Measurements from ENCODE around the gene EIF5B.
"Not testable (repeated sequence)": the region's sequence is repeated elsewhere in the genome, so short reads cannot be mapped to it uniquely, and the experiment has no call there.

The EIF5B gene

DNA sequence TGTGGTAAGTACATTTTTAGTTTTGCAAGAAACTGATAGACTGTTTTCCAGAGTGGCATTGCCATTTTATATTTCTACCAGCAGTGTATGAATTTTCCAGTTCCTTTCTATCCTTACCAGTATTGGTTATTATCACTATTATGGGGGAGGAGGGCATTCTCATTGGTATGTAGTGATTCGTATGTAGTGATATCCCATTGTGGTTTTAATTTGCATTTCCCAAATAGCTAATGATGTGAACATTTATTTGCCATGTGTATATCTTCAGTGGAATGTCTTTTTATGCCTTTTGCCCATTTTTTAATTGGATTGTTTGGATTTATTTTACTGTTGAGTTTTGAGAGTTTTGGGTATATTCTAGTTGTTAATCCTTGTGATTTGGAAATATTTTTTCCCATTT is 16.9 kb downstream of the EIF5B start:
- TF ChIP-seq CTCF (IDR thresholded peaks at IDR 0.05; ENCODE audit: extremely low read depth, missing control alignments) = no peak

GRCh38 chr2:99354825-99355224 is 17.6 kb downstream of the EIF5B start:
- DNase-seq (ENCODE audit: low spot score) = not testable (repeated sequence)

More for the DNA sequence above, 16.9 kb downstream of the EIF5B start:
- no peak for DNase-seq (ENCODE audit: low spot score)

DNA sequence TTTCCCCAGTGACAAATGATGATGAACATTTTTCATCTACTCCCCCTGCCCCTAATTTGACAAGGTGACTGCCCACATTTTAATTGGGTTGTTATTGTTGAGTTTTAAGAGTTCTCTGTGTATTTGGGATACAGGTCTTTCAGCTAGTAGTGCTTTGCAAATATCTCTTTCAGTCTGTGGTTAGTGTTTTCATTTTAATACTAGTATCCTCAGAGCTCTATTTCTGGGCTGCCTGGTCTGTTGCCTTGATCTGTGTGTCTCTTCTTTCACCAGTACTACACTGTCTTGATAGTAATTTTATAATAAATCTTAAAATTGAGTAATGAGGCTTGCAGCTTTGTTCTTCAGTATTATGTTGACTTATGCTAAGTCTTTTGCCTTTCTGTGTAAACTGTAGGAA is 19.7 kb downstream of the EIF5B start:
- DNase-seq (ENCODE audit: low spot score) = no peak
- no peak for TF ChIP-seq CTCF (IDR thresholded peaks at IDR 0.05; ENCODE audit: extremely low read depth, missing control alignments)

DNA sequence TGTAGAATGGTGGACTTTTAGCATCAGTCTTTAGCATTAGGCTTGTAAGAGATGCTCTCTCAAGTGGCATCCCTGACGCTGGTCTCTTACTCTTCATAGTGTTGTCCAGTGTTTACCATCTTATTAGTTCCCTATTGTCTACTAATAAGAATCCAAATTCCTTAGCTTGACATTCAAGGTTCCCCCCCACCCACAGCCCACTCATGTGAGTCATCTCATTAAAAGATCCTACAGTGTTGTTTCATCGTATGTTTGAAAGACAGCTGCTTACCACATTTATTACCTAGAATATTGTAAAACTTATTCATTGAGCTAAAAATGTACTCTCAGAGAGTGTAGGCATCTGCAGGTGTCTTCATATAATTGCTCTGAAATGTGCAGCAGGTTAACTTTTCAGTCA is 28.5 kb downstream of the EIF5B start:
- TF ChIP-seq CTCF (IDR thresholded peaks at IDR 0.05; ENCODE audit: extremely low read depth, missing control alignments) = no peak
- no peak for DNase-seq (ENCODE audit: low spot score)

DNA sequence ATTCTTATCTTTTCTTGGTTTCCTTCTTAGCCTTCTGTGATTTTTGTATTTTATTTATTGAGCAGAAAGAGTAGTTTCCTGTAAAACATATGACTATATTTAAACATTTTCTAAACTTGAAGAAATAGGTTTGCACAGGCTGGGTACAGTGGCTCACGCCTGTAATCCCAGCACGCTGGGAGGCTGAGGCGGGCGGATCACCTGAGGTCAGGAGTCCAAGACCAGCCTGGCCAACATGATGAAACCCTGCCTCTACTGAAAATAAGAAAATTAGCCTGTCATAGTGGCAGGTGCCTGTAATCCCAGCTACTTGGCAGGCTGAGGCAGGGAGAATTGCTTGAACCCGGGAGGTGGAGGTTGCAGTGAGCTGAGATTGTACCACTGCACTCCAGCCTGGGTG is 31.7 kb downstream of the EIF5B start:
- DNase-seq (ENCODE audit: low spot score) = not testable (repeated sequence)

- TF ChIP-seq CTCF (IDR thresholded peaks at IDR 0.05; ENCODE audit: extremely low read depth, missing control alignments) = no peak
- no peak for DNase-seq (ENCODE audit: low spot score)
Measured at GRCh38 chr2:99373144-99373543, 36.0 kb downstream of the EIF5B start.

- TF ChIP-seq CTCF (IDR thresholded peaks at IDR 0.05; ENCODE audit: extremely low read depth, missing control alignments) = no peak
- no peak for DNase-seq (ENCODE audit: low spot score)
Measured at GRCh38 chr2:99374747-99375146, 37.6 kb downstream of the EIF5B start.

DNA sequence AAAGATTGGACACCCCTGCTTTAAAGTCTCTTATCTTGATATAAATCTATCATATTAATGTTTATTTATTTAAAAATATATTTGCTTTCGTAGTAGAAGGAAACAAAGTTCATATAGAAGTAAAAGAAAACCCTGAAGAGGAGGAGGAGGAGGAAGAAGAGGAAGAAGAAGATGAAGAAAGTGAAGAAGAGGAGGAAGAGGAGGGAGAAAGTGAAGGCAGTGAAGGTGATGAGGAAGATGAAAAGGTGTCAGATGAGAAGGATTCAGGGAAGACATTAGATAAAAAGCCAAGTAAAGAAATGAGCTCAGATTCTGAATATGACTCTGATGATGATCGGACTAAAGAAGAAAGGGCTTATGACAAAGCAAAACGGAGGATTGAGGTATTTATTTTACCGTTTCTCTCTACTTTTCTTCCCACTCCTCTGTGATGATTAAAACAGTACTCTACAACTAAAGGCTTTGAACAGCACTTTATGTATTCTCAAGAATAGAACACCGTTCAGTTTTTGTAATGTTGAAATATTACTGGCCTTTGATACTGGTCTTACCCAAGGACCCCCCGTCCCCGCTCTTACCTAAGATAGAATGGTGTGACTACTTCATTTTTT is 39.2 kb downstream of the EIF5B start:
- no peak for DNase-seq (ENCODE audit: low spot score)

More for the DNA sequence above, 39.2 kb downstream of the EIF5B start:
- no peak for TF ChIP-seq CTCF (IDR thresholded peaks at IDR 0.05; ENCODE audit: extremely low read depth, missing control alignments)
